Activated CD4-positive, alpha-beta memory T cell treated with anti-CD3 and anti-CD28 coated beads, Interleukin-2, amount 10 ng/mL, durations not matched to agents 7 days and 5 days (primary cell): ENCODE measurements around the gene PLEKHA6. TPM values are rescaled to one million over a fixed set of nuclear protein-coding genes. Genes with fewer than 3 reads are reported as not detected.

ENCODE experiments used
- CTCF ChIA-PET: fragments of 350-600 bp; sonication (Branson Sonifier 250); formaldehyde crosslinking; loops from one replicate; lab custom pipeline; 2021; ENCODE audit warnings: antibody characterized with exemption, inconsistent platforms; lab: Charles Lee
- POLR2A ChIA-PET: fragments of 350-600 bp; sonication (Branson Sonifier 250); formaldehyde crosslinking; loops from one replicate; lab custom pipeline; 2021; ENCODE audit warnings: antibody characterized with exemption; lab: Charles Lee
- DNase-seq: peaks from one replicate; pipeline ENCODE4 v3.0.0-alpha.2; 2020
- H3K27ac Mint-ChIP-seq: one replicate; pipeline ENCODE4 v1.8.0; 2021; ENCODE audit warnings: mild to moderate bottlenecking, mixed read lengths
- H3K27me3 Mint-ChIP-seq: one replicate; pipeline ENCODE4 v1.8.0; 2021; ENCODE audit warnings: mixed read lengths
- H3K36me3 Mint-ChIP-seq: one replicate; pipeline ENCODE4 v1.8.0; 2021; ENCODE audit warnings: low read depth, mixed read lengths
- H3K4me1 Mint-ChIP-seq: one replicate; pipeline ENCODE4 v1.8.0; 2021; ENCODE audit warnings: mixed read lengths
- H3K4me3 Mint-ChIP-seq: one replicate; pipeline ENCODE4 v1.8.0; 2021; ENCODE audit warnings: mild to moderate bottlenecking, mixed read lengths
- H3K9me3 Mint-ChIP-seq: one replicate; pipeline ENCODE4 v1.8.0; 2021; ENCODE audit warnings: mixed read lengths
- total RNA-seq, 2 experiments: library from RNA; stranded (reverse); gene quantifications; one replicate each; pipeline ENCODE4 v1.2.3, GENCODE V29; 2021

PLEKHA6 gene
- total RNA-seq, 2 experiments from 2014 or later: not detected

DNA sequence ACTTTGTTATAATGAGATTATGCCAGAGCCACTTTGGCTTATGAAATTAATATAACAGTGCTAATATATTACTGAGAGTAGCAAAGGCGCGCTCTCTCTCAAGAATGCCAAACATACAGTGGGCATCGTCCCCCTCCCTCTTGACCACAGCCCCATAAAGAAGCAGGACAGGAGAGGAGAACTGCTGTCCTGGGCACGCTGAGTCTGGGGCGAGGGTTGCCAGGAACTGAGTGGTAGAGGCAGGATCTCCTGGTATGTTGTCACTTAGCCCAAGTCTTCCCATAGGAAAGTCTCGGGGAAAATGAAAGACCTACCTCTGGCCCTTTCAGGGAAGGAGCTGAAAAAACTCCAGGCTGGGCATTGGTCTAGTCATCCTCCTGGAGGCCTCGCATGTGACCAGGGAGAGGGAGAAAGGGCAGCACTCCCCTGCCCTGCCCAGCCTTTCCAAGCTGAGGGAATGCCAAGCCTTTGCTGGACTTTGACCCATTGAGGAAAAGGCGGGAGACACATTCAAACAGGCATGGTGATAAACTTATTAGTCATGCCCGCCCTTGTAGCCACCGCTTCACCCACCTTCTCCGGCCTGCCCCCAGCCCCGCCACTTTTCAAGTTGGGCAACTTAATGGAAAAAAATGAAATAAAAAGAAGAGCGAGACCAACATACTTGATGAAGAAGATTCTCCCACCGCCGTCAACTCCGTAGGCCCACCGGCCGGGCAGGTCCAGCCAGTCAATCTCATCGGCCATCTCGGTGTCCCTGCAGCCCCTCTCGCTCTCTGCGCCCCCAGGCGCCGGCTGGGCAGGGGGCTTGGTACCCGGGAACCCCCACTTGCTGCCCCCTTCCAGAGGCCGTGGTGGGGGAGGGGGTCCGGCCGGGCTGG lies 17.4 kb upstream of the PLEKHA6 start:
- H3K27me3 Mint-ChIP-seq: peaks cover 47% of the 10 kb centered on the region
- no peak overlapping the region for H3K27ac Mint-ChIP-seq
- H3K4me1 Mint-ChIP-seq: peaks cover 13% of the 10 kb centered on the region
- ChIA-PET CTCF (interaction anchor here (1.6 to 4.8 kb wide), 3 partner anchors 13 to 22 kb away, joined by 3 to 19 read pairs (median 18); no protein-coding TSS in a partner anchor), POLR2A (interaction anchor here (1.0 kb wide), 1 partner anchor 14 kb away, joined by 3 read pairs; no protein-coding TSS in a partner anchor)
- H3K9me3 Mint-ChIP-seq: no peaks in the 10 kb centered on the region
- H3K36me3 Mint-ChIP-seq: no peaks in the 10 kb centered on the region
- no peak for DNase-seq
- H3K4me3 Mint-ChIP-seq: no peak overlapping the region

DNA sequence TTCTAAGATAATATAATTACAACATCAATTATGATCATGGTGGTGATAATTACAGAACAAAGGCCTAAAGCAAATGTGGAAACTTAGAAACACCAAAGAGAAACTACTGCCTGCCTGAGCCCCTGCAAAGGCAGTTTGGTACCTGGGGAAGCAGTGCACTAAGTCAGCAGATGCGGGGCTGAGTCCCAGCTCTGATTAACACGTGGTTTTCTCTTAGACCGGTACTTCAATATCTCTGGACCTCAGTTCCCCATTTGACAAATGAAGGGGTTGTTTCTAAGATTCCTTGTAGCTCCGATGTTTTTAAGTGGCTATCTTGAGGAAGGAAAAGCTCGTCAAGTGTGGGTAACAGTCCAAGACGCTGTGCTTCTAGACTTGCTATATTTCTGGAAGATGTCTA lies 16.7 kb upstream of the PLEKHA6 start:
- Mint-ChIP-seq H3K36me3 (no peaks in the 10 kb centered on the region), H3K27me3 (peaks cover 51% of the 10 kb centered on the region), H3K9me3 (no peaks in the 10 kb centered on the region), H3K4me3 (no peak overlapping the region), H3K27ac (no peak overlapping the region), H3K4me1 (peaks cover 11% of the 10 kb centered on the region)
- no peak for DNase-seq
- ChIA-PET CTCF (interaction anchor here (1.6 to 4.8 kb wide), 2 partner anchors 13 to 21 kb away, joined by 3 to 19 read pairs; no protein-coding TSS in a partner anchor), POLR2A (no interaction called here)

DNA sequence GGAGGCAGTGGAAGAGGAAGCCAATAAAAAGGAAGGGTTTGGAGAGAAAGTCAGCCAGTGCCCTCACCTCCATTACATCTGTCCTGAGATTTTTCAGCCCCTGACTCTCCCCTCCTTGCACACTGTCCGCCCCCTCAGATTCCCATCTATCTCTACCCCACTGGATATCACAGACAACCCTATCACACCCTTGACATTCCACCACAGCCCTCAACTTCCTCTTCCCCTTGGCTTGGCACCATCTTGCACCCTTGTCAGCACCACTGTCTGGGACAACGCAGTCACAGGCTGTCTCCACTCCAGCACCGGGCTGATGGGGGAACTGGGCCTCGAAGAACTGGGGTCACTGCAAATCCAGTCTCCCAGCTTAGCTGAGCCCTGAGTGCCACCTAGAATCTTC lies 14.2 kb upstream of the PLEKHA6 start:
- no peak overlapping the region for H3K27ac Mint-ChIP-seq
- H3K4me3 Mint-ChIP-seq: no peak overlapping the region
- ChIA-PET CTCF (interaction anchor here (2.8 to 3.0 kb wide), 2 partner anchors 10 to 25 kb away, joined by 10 to 11 read pairs; no protein-coding TSS in a partner anchor), POLR2A (no interaction called here)
- DNase-seq: no peak
- no peaks in the 10 kb centered on the region for H3K9me3 Mint-ChIP-seq
- H3K36me3 Mint-ChIP-seq: no peaks in the 10 kb centered on the region
- peaks cover 13% of the 10 kb centered on the region for H3K4me1 Mint-ChIP-seq
- peaks cover 32% of the 10 kb centered on the region for H3K27me3 Mint-ChIP-seq

DNA sequence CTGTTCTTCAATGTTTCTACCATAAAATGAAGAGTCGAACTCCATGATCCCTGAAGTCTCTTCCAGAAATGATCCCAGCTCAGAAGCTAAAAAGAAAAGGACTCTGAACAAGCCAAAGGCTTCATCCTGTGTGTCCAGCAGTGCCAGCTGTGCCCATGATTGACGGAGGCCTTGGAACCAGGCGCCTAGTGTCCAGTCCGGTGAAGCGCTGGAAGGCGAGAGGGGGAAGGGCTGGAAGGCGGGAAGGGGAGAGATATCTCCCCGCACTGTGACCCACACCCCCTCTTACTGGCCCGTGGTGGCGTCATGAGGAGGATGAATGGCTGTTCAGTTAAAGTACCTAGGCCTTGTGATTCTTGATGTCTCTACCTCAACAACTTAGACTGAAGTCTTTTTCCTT lies 10.4 kb upstream of the PLEKHA6 start:
- Mint-ChIP-seq H3K36me3 (no peaks in the 10 kb centered on the region), H3K27me3 (peaks cover 14% of the 10 kb centered on the region), H3K9me3 (no peaks in the 10 kb centered on the region), H3K27ac (no peak overlapping the region), H3K4me1 (peaks cover 3% of the 10 kb centered on the region), H3K4me3 (no peak overlapping the region)
- no peak for DNase-seq
- POLR2A ChIA-PET: no interaction called here
- CTCF ChIA-PET: interaction anchor here (0.7 kb wide), 1 partner anchor 28 kb away, joined by 4 read pairs; no protein-coding TSS in a partner anchor

DNA sequence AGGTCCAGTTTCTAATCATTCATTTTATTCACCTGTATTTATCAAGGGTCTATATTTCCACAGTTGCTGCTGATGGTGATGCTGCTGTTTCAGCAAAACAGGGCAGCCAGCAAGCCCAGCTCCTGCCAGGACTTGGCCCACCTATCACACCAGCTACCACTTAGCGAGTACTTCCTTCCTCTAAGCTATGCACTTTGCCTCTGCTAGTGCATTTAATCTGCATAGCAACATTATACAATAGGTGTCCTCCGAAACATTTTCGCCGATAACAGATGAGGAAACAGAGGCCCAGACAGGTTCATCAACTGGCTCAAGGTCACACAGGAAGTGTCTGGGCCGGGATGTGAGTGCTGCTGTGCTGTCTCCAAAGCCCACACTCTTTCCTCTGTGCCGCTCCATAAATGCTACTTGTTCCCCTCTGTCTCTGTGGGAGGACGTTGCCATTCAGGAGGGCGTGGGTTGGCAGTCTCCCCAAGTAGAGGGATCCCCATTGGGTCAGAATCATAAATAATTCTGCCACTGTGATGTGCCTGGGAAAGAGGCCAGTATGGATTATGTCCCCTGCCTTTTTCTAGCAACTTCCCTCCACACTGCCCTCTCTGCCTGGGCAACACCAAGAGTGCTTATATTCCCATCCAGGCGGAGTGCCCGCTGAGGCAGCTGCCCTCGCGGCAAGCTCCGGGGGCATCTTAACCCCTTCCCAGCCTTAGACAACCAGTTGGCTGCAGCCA lies 9.4 kb upstream of the PLEKHA6 start:
- CTCF ChIA-PET: no interaction called here
- peaks cover 3% of the 10 kb centered on the region for H3K4me1 Mint-ChIP-seq
- POLR2A ChIA-PET: no interaction called here

DNA sequence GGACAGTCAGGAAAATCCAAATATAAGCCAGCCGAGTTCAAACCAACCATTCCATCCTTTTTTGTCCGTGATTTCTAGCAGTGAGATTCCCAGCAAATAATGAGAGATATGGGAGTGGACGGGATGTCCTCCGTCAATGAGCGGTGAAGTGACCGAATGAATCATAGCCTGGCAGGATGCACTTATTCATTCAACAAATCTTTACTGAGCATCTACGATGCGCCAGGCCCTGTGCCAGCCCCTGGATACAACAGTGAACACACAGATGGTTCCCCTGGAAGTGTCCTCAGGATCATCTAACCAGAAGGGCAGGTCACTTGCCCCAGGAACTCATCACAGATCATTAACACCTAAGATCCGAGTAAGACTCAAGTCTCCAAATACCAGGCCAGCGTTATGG lies 8.2 kb upstream of the PLEKHA6 start:
- DNase-seq: no peak
- Mint-ChIP-seq H3K27me3 (peaks cover 15% of the 10 kb centered on the region), H3K4me3 (no peak overlapping the region), H3K36me3 (no peaks in the 10 kb centered on the region), H3K4me1 (peaks cover 11% of the 10 kb centered on the region), H3K9me3 (no peaks in the 10 kb centered on the region), H3K27ac (no peak overlapping the region)
- POLR2A ChIA-PET: no interaction called here
- CTCF ChIA-PET: no interaction called here

More for the DNA sequence above, 9.4 kb upstream of the PLEKHA6 start:
- Mint-ChIP-seq H3K27me3 (peaks cover 15% of the 10 kb centered on the region), H3K9me3 (no peaks in the 10 kb centered on the region), H3K36me3 (no peaks in the 10 kb centered on the region), H3K4me3 (no peak overlapping the region), H3K27ac (no peak overlapping the region)
- DNase-seq: no peak

DNA sequence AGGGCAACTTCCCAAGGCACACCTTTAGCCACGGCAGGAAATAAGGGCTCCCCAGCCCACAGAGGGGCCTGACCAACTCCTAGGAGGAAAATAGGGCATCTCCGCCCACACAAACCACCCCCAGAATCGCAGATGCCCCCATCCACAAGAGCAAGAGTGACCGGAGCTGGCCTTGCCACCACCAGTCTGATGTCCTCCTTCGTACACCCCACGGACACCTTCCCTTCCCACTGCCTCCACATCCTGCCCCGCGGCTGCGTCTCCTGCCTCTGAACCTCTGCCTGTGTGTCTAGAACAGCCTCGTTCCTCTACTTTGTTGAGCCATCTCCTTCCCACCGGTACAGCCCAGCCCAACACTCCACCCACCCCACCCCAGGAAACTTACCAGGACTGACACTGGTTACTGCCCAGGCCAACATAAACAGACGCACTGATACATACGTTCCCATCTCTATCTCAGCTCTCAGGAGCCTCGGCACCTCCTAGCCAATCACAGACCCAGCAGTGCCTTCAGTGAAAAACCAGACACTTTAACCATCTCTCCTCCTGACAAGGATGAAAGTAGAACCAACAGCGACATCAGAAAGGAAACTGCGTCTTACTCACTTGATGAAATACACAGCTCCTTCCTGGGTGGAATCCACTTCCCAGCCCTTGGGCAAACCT lies 7.6 kb upstream of the PLEKHA6 start:
- peaks cover 13% of the 10 kb centered on the region for H3K27me3 Mint-ChIP-seq
- H3K4me3 Mint-ChIP-seq: no peak overlapping the region
- DNase-seq: no peak

DNA sequence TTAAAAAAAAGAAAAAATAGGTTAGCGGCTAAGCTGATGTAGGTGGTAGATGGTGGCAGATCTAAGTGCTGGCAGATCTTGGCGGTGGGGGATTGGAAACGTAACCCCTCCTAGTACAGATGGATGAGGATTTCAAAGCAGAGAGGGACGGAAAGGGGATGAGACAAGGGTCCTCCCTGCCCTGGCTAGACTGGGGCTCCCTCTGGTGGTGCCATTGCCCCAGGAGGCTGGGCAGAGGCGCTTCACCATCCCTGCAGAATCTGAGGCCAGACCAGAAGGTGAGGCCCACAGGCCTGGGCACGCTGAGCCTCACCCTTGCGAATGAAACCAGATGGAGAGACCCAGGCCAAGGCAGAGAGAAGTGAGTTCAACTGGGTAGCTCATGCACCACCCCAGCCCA lies 7.0 kb upstream of the PLEKHA6 start:
- Mint-ChIP-seq H3K9me3 (no peaks in the 10 kb centered on the region), H3K27me3 (peaks cover 8% of the 10 kb centered on the region), H3K4me3 (no peak overlapping the region), H3K4me1 (peaks cover 14% of the 10 kb centered on the region), H3K27ac (no peak overlapping the region), H3K36me3 (no peaks in the 10 kb centered on the region)
- ChIA-PET POLR2A (no interaction called here), CTCF (no interaction called here)
- no peak for DNase-seq

More for the DNA sequence above, 7.6 kb upstream of the PLEKHA6 start:
- Mint-ChIP-seq H3K27ac (no peak overlapping the region), H3K4me1 (peaks cover 14% of the 10 kb centered on the region), H3K9me3 (no peaks in the 10 kb centered on the region), H3K36me3 (no peaks in the 10 kb centered on the region)
- ChIA-PET CTCF (no interaction called here), POLR2A (no interaction called here)

DNA sequence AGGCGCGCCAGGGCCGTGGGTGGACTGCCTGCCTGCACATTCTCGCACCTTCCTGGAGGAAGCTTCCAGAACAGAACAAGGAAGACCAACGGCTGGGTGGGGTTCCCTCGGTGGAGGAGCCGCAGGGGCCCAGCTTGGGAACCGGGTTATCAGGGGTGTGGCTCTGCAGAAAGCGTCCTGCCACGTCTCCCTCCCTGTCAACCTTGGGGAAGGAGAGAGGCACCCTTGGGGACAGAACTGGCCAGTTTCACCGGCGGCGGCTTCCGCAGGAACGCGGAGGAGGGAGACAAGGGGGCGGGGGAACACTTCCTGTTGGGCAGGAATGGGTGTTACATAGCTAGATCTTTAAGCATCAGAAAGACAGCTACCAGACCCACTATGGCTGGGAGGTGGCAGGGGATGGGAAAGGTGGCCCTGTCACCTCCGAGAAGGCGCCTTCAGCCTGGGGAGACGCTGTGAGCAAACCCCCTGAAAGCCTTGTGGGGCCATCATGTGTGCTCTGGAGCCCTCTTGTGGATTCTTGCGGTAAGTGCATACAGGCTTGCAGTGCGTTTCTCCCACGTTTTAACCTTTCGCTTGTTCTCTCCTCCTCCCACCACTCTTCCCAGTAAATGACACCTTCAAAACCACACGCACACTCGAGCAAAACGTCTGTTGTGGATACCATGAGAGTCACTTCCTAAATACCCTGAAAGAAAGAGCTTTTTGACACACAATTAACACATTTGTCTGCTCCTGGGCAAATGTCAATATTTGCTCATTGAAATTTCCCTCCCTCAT lies 3.8 kb upstream of the PLEKHA6 start:
- Mint-ChIP-seq H3K27me3 (peaks cover 10% of the 10 kb centered on the region), H3K9me3 (no peaks in the 10 kb centered on the region), H3K27ac (no peak overlapping the region), H3K36me3 (no peaks in the 10 kb centered on the region), H3K4me3 (peak overlapping the region; percentile 31), H3K4me1 (peaks cover 11% of the 10 kb centered on the region)
- ChIA-PET POLR2A (interaction anchor here (0.9 kb wide), 1 partner anchor 14 kb away, joined by 3 read pairs; no protein-coding TSS in a partner anchor), CTCF (interaction anchor here (0.6 to 6.0 kb wide), 43 partner anchors 9 to 1009 kb away, joined by 3 to 40 read pairs (median 4); partner anchors contain the start of genes ATP2B4, GOLT1A, PIK3C2B and REN)
- peak; percentile 76 for DNase-seq

DNA sequence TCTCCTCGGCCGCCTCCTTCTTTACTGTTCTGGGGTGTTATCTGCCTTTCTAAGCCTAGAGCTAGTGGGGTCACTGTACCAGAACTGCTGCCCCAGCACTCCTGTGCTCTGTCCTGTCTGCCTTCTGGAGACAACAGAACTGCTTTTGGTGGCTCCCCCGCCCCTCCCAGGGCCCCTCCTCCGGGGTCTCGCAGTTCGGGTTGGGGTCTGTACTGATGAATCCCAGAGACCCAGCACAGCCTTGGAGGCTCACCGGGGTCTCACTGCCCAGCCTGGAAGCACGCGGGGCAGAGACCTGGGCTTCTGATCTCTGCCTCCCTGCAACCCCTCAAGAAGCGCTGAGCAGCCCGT lies 3.2 kb upstream of the PLEKHA6 start:
- peak overlapping the region; percentile 27 for H3K27ac Mint-ChIP-seq
- no peak for DNase-seq
- H3K4me1 Mint-ChIP-seq: peaks cover 11% of the 10 kb centered on the region
- ChIA-PET POLR2A (interaction anchor here (0.9 kb wide), 1 partner anchor 15 kb away, joined by 3 read pairs; no protein-coding TSS in a partner anchor), CTCF (interaction anchor here (0.6 to 6.0 kb wide), 38 partner anchors 8 to 1010 kb away, joined by 3 to 40 read pairs (median 4); partner anchors contain the start of genes ATP2B4, GOLT1A, PIK3C2B and REN)
- H3K4me3 Mint-ChIP-seq: peak overlapping the region; percentile 31
- no peaks in the 10 kb centered on the region for H3K36me3 Mint-ChIP-seq
- H3K27me3 Mint-ChIP-seq: peaks cover 10% of the 10 kb centered on the region
- no peaks in the 10 kb centered on the region for H3K9me3 Mint-ChIP-seq

DNA sequence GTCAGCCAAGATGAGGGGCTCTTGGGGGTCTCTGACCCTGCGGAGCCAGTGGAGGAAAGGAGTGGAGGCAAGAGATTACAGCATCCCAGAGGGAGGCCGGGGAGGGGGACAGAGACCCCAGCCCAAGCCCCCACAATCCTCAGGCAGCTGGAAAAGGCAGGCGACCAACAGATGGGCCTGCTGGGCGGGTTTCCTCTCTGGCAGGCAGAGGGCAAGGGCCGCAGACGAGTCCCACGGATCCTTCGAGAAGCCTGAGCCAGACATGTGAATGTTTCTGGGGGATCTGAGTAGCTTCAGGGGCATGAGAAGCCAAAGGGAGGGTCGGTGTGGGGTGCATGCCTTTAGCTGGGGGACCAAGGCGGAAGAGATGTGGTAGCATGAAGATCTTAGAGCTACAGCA lies 2.1 kb upstream of the PLEKHA6 start:
- H3K4me3 Mint-ChIP-seq: no peak overlapping the region
- POLR2A ChIA-PET: no interaction called here
- no peak overlapping the region for H3K27ac Mint-ChIP-seq
- CTCF ChIA-PET: interaction anchor here (0.5 to 6.0 kb wide), 4 partner anchors 14 to 198 kb away, joined by 3 to 40 read pairs (median 14); no protein-coding TSS in a partner anchor
- no peaks in the 10 kb centered on the region for H3K36me3 Mint-ChIP-seq
- no peaks in the 10 kb centered on the region for H3K9me3 Mint-ChIP-seq
- no peak for DNase-seq
- peaks cover 11% of the 10 kb centered on the region for H3K4me1 Mint-ChIP-seq
- peaks cover 10% of the 10 kb centered on the region for H3K27me3 Mint-ChIP-seq

DNA sequence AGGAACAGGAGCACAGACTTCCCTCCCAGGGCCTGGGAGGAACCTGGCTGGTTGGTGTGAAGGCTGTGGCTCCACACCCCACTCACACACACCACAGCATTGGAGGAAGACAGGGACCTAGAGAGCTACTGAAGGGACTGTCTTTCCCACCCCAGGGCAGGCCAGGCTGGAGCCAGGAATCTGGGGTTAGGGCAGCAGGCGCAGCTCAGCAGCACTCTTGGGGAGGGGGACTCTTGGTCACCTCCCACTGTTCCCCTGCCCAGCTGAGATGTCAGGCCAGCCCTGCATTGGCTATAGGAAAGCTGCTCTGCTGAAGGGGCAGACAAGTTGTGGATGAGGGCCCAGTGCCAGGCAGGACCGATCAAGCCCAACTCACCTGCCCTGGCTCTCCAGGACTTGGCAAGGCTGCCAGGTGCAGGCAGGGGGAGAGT lies 1.6 kb upstream of the PLEKHA6 start:
- H3K4me3 Mint-ChIP-seq: no peak overlapping the region
- H3K27me3 Mint-ChIP-seq: peaks cover 10% of the 10 kb centered on the region
- CTCF ChIA-PET: interaction anchor here (0.5 to 6.0 kb wide), 3 partner anchors 70 to 198 kb away, joined by 3 to 40 read pairs (median 23); no protein-coding TSS in a partner anchor
- POLR2A ChIA-PET: no interaction called here
- no peak for DNase-seq
- no peaks in the 10 kb centered on the region for H3K9me3 Mint-ChIP-seq
- H3K4me1 Mint-ChIP-seq: peaks cover 11% of the 10 kb centered on the region
- no peaks in the 10 kb centered on the region for H3K36me3 Mint-ChIP-seq
- H3K27ac Mint-ChIP-seq: no peak overlapping the region
